ENCODE results near the gene CDC5L. TPM values are rescaled to one million over a fixed set of nuclear protein-coding genes. Genes with fewer than 3 reads are reported as not detected.
"Not testable (repeated sequence)": the region's sequence is repeated elsewhere in the genome, so short reads cannot be mapped to it uniquely, and the experiment has no call there.

Gene CDC5L
- total RNA-seq, 1 experiment from 2014 or later = 24.6 TPM

DNA sequence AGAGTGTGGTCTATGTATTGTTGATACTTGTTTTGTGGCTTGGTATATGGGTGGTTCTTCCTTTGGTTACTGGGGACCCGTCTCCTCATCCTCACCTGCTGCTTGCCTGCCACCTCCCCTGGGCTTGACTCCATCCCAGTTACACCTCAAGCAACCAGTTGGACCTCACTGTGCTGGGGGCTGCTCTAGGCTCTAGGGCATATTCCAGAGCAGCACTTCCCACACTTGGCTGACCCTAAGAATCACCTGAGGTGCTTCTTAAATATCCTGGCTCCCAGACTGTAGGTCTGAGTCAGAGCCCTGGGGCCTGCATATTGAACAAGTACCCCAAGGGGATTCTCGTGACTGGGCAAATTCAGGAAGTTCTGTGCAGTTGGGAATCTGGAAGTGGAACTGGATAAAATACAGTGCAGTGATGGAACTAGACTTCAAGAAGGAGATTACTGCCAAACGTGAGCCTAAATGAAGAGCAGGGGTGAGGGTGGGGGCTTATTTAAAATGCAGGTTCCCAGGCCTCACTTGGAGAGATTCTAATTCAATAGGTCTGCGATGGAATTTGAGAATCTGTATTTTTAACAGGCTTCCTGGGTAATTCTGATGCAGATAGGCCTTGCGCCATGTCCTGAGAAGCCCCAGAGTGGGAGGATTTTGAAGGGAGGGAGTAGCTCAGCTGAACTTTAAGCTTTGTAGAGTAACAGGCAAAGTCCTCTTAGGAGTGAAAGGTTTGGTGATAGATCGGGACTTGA lies 37.4 kb upstream of the CDC5L start:
- TF ChIP-seq POLR2AphosphoS5 (IDR thresholded peaks at IDR 0.05; ENCODE audit: low read depth, low read length) (no peak), EGR1 (IDR thresholded peaks at IDR 0.05; ENCODE audit: low read depth) (no peak), EZH2phosphoT487 (IDR thresholded peaks at IDR 0.05; ENCODE audit: borderline replicate concordance) (no peak), ZNF274 (IDR thresholded peaks at IDR 0.05; ENCODE audit: low read depth, low read length) (no peak)
- TF ChIP-seq, protein P1, sequence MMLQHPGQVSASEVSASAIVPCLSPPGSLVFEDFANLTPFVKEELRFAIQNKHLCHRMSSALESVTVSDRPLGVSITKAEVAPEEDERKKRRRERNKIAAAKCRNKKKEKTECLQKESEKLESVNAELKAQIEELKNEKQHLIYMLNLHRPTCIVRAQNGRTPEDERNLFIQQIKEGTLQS (IDR thresholded peaks at IDR 0.05) = no peak
- RAD21 ChIA-PET (ENCODE audit: low non-redundant PET in 1 of 2, low total read pairs in 2 of 2, uncharacterized antibody in 2 of 2, unreplicated experiment in 2 of 2) = no interaction called here
- Histone ChIP-seq H3K4me3 (replicated peaks in 1 of 2; ENCODE audit: low read depth in 1 of 2, low read length in 2 of 2) (no peak overlapping the region), H3K36me3 (ENCODE audit: control insufficient read depth in 1 of 2, insufficient read depth in 2 of 2, low read length in 2 of 2) (no peaks in the 10 kb centered on the region), H3K9me3 (ENCODE audit: control insufficient read depth in 1 of 2, insufficient read depth in 1 of 2, low read depth in 1 of 2, low read length in 2 of 2) (no peaks in the 10 kb centered on the region), H3K79me2 (ENCODE audit: insufficient read depth, low read length) (no peaks in the 10 kb centered on the region), H2AFZ (ENCODE audit: low read depth, low read length, poor library complexity, severe bottlenecking) (no peak overlapping the region), H3K4me2 (ENCODE audit: low read length) (no peak overlapping the region), H4K20me1 (ENCODE audit: insufficient read depth) (no peaks in the 10 kb centered on the region), H3K9me2 (ENCODE audit: insufficient read depth) (no peaks in the 10 kb centered on the region), H3K9ac (ENCODE audit: low read length) (no peak overlapping the region), H3K27me3 (ENCODE audit: insufficient read depth, low read length) (peaks cover 4% of the 10 kb centered on the region; the same call in 1 of the 2 replicates), H3K4me1 (ENCODE audit: control insufficient read depth in 1 of 2, insufficient read depth in 2 of 2, low read length in 2 of 2) (no peaks in the 10 kb centered on the region), H3K27ac (ENCODE audit: low read depth, low read length) (no peak overlapping the region)
- POLR2A ChIA-PET = no interaction called here
- CTCF ChIA-PET = no interaction called here
- intact Hi-C loops (cut with micrococcal nuclease) = no loop called here
- ATAC-seq (no peak), DNase-seq (ENCODE audit: low read depth, low spot score) (no peak)
- BruUV-seq (replicated peaks) = no TSS peak

DNA sequence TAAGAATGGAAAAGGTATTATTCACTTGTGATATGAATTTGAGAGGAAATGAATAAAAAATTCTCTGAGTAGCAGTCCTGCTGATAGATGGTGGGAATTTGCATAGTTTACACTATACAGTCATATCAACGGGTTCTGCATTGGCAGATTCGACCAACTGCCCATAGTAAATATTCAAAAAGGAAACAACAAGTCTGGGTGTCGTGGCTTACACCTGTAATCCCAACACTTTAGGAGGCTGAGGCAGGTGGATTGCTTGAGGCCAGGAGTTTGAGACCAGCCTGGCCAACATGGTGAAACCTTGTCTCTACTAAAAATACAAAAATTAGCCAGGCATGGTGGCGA lies 36.9 kb upstream of the CDC5L start:
- H3K9me2 ChIP-seq (ENCODE audit: insufficient read depth); H4K20me1 ChIP-seq (ENCODE audit: insufficient read depth); H3K4me2 ChIP-seq (ENCODE audit: low read length); BruUV-seq (replicated peaks); ATAC-seq; H3K36me3 ChIP-seq (ENCODE audit: control insufficient read depth in 1 of 2, insufficient read depth in 2 of 2, low read length in 2 of 2); DNase-seq (ENCODE audit: low read depth, low spot score); H2AFZ ChIP-seq (ENCODE audit: low read depth, low read length, poor library complexity, severe bottlenecking); H3K9me3 ChIP-seq (ENCODE audit: control insufficient read depth in 1 of 2, insufficient read depth in 1 of 2, low read depth in 1 of 2, low read length in 2 of 2); H3K4me1 ChIP-seq (ENCODE audit: control insufficient read depth in 1 of 2, insufficient read depth in 2 of 2, low read length in 2 of 2); H3K27me3 ChIP-seq (ENCODE audit: insufficient read depth, low read length); H3K27ac ChIP-seq (ENCODE audit: low read depth, low read length); POLR2A ChIA-PET; intact Hi-C loops (cut with micrococcal nuclease); H3K79me2 ChIP-seq (ENCODE audit: insufficient read depth, low read length); RAD21 ChIA-PET (ENCODE audit: low non-redundant PET in 1 of 2, low total read pairs in 2 of 2, uncharacterized antibody in 2 of 2, unreplicated experiment in 2 of 2); H3K9ac ChIP-seq (ENCODE audit: low read length); CTCF ChIA-PET; H3K4me3 ChIP-seq (replicated peaks in 1 of 2; ENCODE audit: low read depth in 1 of 2, low read length in 2 of 2): not testable (repeated sequence)
